ENCODE measurements around the gene CPA5.
"Not testable (repeated sequence)": the region's sequence is repeated elsewhere in the genome, so short reads cannot be mapped to it uniquely, and the experiment has no call there.

The CPA5 gene

GRCh38 chr7:130371046-130371445 lies 26.4 kb downstream of the CPA5 start:
- DNase-seq (ENCODE audit: insufficient read length, low spot score) (no peak), FAIRE-seq (no peak)
- no peak for TF ChIP-seq CTCF (IDR thresholded peaks at IDR 0.05; ENCODE audit: insufficient read depth, missing control alignments)

- FAIRE-seq (no peak), DNase-seq (ENCODE audit: insufficient read length, low spot score) (no peak)
- no peak for TF ChIP-seq CTCF (IDR thresholded peaks at IDR 0.05; ENCODE audit: insufficient read depth, missing control alignments)
Observed at GRCh38 chr7:130372402-130373165, 28.0 kb downstream of the CPA5 start.

GRCh38 chr7:130374507-130374906 lies 29.9 kb downstream of the CPA5 start:
- TF ChIP-seq CTCF (IDR thresholded peaks at IDR 0.05; ENCODE audit: insufficient read depth, missing control alignments), result no peak
- DNase-seq (ENCODE audit: insufficient read length, low spot score), result no peak
- FAIRE-seq, result no peak

- DNase-seq (ENCODE audit: insufficient read length, low spot score); FAIRE-seq: not testable (repeated sequence)
Observed at GRCh38 chr7:130376461-130376860, 31.8 kb downstream of the CPA5 start.

DNA sequence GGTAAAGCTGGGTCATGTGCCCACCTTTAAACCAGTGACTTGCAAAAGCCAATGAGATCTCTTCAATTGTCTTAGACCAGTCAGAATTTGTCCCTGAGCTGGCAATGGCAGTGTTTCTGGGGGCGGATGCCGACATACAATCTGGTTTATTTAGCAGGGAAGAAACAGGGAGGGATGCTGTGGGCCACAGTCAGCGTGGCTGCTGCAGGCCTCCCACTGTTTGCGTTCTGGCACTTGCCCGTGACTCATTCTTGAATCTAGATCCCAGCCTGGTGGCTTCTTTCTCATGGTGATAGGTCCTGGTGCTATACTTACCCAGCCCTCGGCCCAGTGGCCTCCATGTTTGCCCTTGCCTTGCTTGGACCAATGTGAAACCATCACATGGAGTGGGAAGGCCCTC lies 32.6 kb downstream of the CPA5 start:
- no peak for DNase-seq (ENCODE audit: insufficient read length, low spot score)
- no peak for TF ChIP-seq CTCF (IDR thresholded peaks at IDR 0.05; ENCODE audit: insufficient read depth, missing control alignments)
- FAIRE-seq, result no peak

GRCh38 chr7:130379019-130379418 lies 34.4 kb downstream of the CPA5 start:
- TF ChIP-seq CTCF (IDR thresholded peaks at IDR 0.05; ENCODE audit: insufficient read depth, missing control alignments), result no peak
- FAIRE-seq (no peak), DNase-seq (ENCODE audit: insufficient read length, low spot score) (no peak)

- no peak for DNase-seq (ENCODE audit: insufficient read length, low spot score)
- FAIRE-seq, result no peak
- no peak for TF ChIP-seq CTCF (IDR thresholded peaks at IDR 0.05; ENCODE audit: insufficient read depth, missing control alignments)
Observed at GRCh38 chr7:130379532-130379920, 34.9 kb downstream of the CPA5 start.
